ENCODE results near the gene NOS1AP. TPM values are rescaled to one million over a fixed set of nuclear protein-coding genes. Genes with fewer than 3 reads are reported as not detected.

The NOS1AP gene
- total RNA-seq, 5 donors from 2014 or later (not counting 1 experiment from before 2014, with no cell fraction given) = 0.07 to 0.16 (median 0.09) TPM; not detected in 2

- no peaks in the 10 kb centered on the region for H3K36me3 ChIP-seq (ENCODE audit: control insufficient read depth in 2 of 2, extremely low read depth in 1 of 2, insufficient read depth in 1 of 2, low read length in 1 of 2)
- Mint-ChIP-seq H3K27me3 (peaks cover 33 to 34% of the 10 kb centered on the region in 2 donors), H3K4me1 (no peaks in the 10 kb centered on the region), H3K4me3 (no peak overlapping the region), H3K36me3 (no peaks in the 10 kb centered on the region), H3K9me3 (no peaks in the 10 kb centered on the region), H3K27ac (no peak overlapping the region)
- WGBS (ENCODE audit: insufficient coverage) = 82% methylated on average over 2 of the region's 3 CpGs
- ATAC-seq (replicated peaks in 1 of 4) = no peak
- no peak overlapping the region for H3K4me3 ChIP-seq (ENCODE audit: control insufficient read depth in 1 of 2, extremely low read depth in 1 of 2, low read length in 1 of 2)
- H3K9me3 ChIP-seq = no peaks in the 10 kb centered on the region
- no peak for DNase-seq
- ChIA-PET CTCF (no interaction called here), POLR2A (no interaction called here)
- no peaks in the 10 kb centered on the region for H3K4me1 ChIP-seq (ENCODE audit: control insufficient read depth in 1 of 2, extremely low read depth in 1 of 2, insufficient read depth in 2 of 2, low read length in 2 of 2)
- peaks cover under 1 to 17% of the 10 kb centered on the region in 2 experiments for H3K27me3 ChIP-seq (replicated peaks in 1 of 2; ENCODE audit: control insufficient read depth in 2 of 2, extremely low read depth in 1 of 2, insufficient read depth in 2 of 2, low read length in 1 of 2)
- H3K27ac ChIP-seq (ENCODE audit: low read length) = no peak overlapping the region
These were observed 214.9 kb downstream of the NOS1AP start for GRCh38 chr1:162284206-162284955.

- H3K27ac ChIP-seq (ENCODE audit: low read length) = no peak overlapping the region
- peaks cover 0 to 17% of the 10 kb centered on the region in 2 experiments for H3K27me3 ChIP-seq (replicated peaks in 1 of 2; ENCODE audit: control insufficient read depth in 2 of 2, extremely low read depth in 1 of 2, insufficient read depth in 2 of 2, low read length in 1 of 2)
- Mint-ChIP-seq H3K27ac (no peak overlapping the region), H3K27me3 (peaks cover 30 to 31% of the 10 kb centered on the region in 2 donors), H3K9me3 (no peaks in the 10 kb centered on the region), H3K36me3 (no peaks in the 10 kb centered on the region), H3K4me3 (no peak overlapping the region), H3K4me1 (no peaks in the 10 kb centered on the region)
- ATAC-seq (replicated peaks in 1 of 4) (no peak), DNase-seq (no peak)
- POLR2A ChIA-PET = no interaction called here
- H3K4me3 ChIP-seq (ENCODE audit: control insufficient read depth in 1 of 2, extremely low read depth in 1 of 2, low read length in 1 of 2) = no peak overlapping the region
- WGBS (ENCODE audit: insufficient coverage) = 64% methylated on average over 2 of the region's 5 CpGs
- CTCF ChIA-PET = no interaction called here
- H3K4me1 ChIP-seq (ENCODE audit: control insufficient read depth in 1 of 2, extremely low read depth in 1 of 2, insufficient read depth in 2 of 2, low read length in 2 of 2) = no peaks in the 10 kb centered on the region
- no peaks in the 10 kb centered on the region for H3K9me3 ChIP-seq
- no peaks in the 10 kb centered on the region for H3K36me3 ChIP-seq (ENCODE audit: control insufficient read depth in 2 of 2, extremely low read depth in 1 of 2, insufficient read depth in 1 of 2, low read length in 1 of 2)
These were observed 215.7 kb downstream of the NOS1AP start for GRCh38 chr1:162285149-162285561.

- Histone ChIP-seq H3K36me3 (ENCODE audit: control insufficient read depth in 2 of 2, extremely low read depth in 1 of 2, insufficient read depth in 1 of 2, low read length in 1 of 2) (no peaks in the 10 kb centered on the region), H3K9me3 (no peaks in the 10 kb centered on the region), H3K4me3 (ENCODE audit: control insufficient read depth in 1 of 2, extremely low read depth in 1 of 2, low read length in 1 of 2) (no peak overlapping the region), H3K27ac (ENCODE audit: low read length) (no peak overlapping the region), H3K4me1 (ENCODE audit: control insufficient read depth in 1 of 2, extremely low read depth in 1 of 2, insufficient read depth in 2 of 2, low read length in 2 of 2) (no peaks in the 10 kb centered on the region), H3K27me3 (replicated peaks in 1 of 2; ENCODE audit: control insufficient read depth in 2 of 2, extremely low read depth in 1 of 2, insufficient read depth in 2 of 2, low read length in 1 of 2) (peaks cover 0 to 13% of the 10 kb centered on the region in 2 experiments)
- DNase-seq (no peak), ATAC-seq (replicated peaks in 1 of 4) (no peak)
- Mint-ChIP-seq H3K9me3 (no peaks in the 10 kb centered on the region), H3K4me3 (no peak overlapping the region), H3K27ac (no peak overlapping the region), H3K4me1 (no peaks in the 10 kb centered on the region), H3K27me3 (peaks cover 22 to 24% of the 10 kb centered on the region in 2 donors), H3K36me3 (no peaks in the 10 kb centered on the region)
- no CpG with 5 or more reads among the region's 1 CpG for WGBS (ENCODE audit: insufficient coverage)
- ChIA-PET CTCF (no interaction called here), POLR2A (no interaction called here)
These were observed 221.5 kb downstream of the NOS1AP start for GRCh38 chr1:162291000-162291399.

- H3K36me3 ChIP-seq (ENCODE audit: control insufficient read depth in 2 of 2, extremely low read depth in 1 of 2, insufficient read depth in 1 of 2, low read length in 1 of 2) = no peaks in the 10 kb centered on the region
- H3K27ac Mint-ChIP-seq = no peak overlapping the region
- H3K27ac ChIP-seq (ENCODE audit: low read length) = no peak overlapping the region
- DNase-seq (no peak), ATAC-seq (replicated peaks in 1 of 4) (no peak)
- H3K27me3 ChIP-seq (replicated peaks in 1 of 2; ENCODE audit: control insufficient read depth in 2 of 2, extremely low read depth in 1 of 2, insufficient read depth in 2 of 2, low read length in 1 of 2) = peaks cover 0 to 17% of the 10 kb centered on the region in 2 experiments
- no CpG with 5 or more reads among the region's 2 CpGs for WGBS (ENCODE audit: insufficient coverage)
- no peaks in the 10 kb centered on the region for H3K4me1 Mint-ChIP-seq
- CTCF ChIA-PET = no interaction called here
- POLR2A ChIA-PET = no interaction called here
- H3K9me3 Mint-ChIP-seq = no peaks in the 10 kb centered on the region
- H3K4me3 Mint-ChIP-seq = no peak overlapping the region
- H3K27me3 Mint-ChIP-seq = peaks cover 20 to 23% of the 10 kb centered on the region in 2 donors
- no peaks in the 10 kb centered on the region for H3K4me1 ChIP-seq (ENCODE audit: control insufficient read depth in 1 of 2, extremely low read depth in 1 of 2, insufficient read depth in 2 of 2, low read length in 2 of 2)
- H3K4me3 ChIP-seq (ENCODE audit: control insufficient read depth in 1 of 2, extremely low read depth in 1 of 2, low read length in 1 of 2) = no peak overlapping the region
- H3K36me3 Mint-ChIP-seq = no peaks in the 10 kb centered on the region
- H3K9me3 ChIP-seq = no peaks in the 10 kb centered on the region
These were observed 222.9 kb downstream of the NOS1AP start for GRCh38 chr1:162292422-162292849.

- Histone ChIP-seq H3K4me3 (ENCODE audit: control insufficient read depth in 1 of 2, extremely low read depth in 1 of 2, low read length in 1 of 2) (no peak overlapping the region), H3K27me3 (replicated peaks in 1 of 2; ENCODE audit: control insufficient read depth in 2 of 2, extremely low read depth in 1 of 2, insufficient read depth in 2 of 2, low read length in 1 of 2) (peaks cover 0 to 21% of the 10 kb centered on the region in 2 experiments), H3K9me3 (no peaks in the 10 kb centered on the region), H3K36me3 (ENCODE audit: control insufficient read depth in 2 of 2, extremely low read depth in 1 of 2, insufficient read depth in 1 of 2, low read length in 1 of 2) (no peaks in the 10 kb centered on the region), H3K27ac (ENCODE audit: low read length) (no peak overlapping the region), H3K4me1 (ENCODE audit: control insufficient read depth in 1 of 2, extremely low read depth in 1 of 2, insufficient read depth in 2 of 2, low read length in 2 of 2) (no peaks in the 10 kb centered on the region)
- H3K36me3 Mint-ChIP-seq = no peaks in the 10 kb centered on the region
- H3K4me1 Mint-ChIP-seq = no peaks in the 10 kb centered on the region
- CTCF ChIA-PET = no interaction called here
- H3K9me3 Mint-ChIP-seq = no peaks in the 10 kb centered on the region
- POLR2A ChIA-PET = no interaction called here
- WGBS (ENCODE audit: insufficient coverage) = no CpG with 5 or more reads among the region's 5 CpGs
- H3K27me3 Mint-ChIP-seq = peaks cover 23 to 28% of the 10 kb centered on the region in 2 donors
- DNase-seq (no peak), ATAC-seq (replicated peaks in 1 of 4) (no peak)
- no peak overlapping the region for H3K4me3 Mint-ChIP-seq
- H3K27ac Mint-ChIP-seq = no peak overlapping the region
These were observed 223.7 kb downstream of the NOS1AP start for GRCh38 chr1:162293073-162293692.

- no peak overlapping the region for H3K27ac ChIP-seq (ENCODE audit: low read length)
- H3K27me3 Mint-ChIP-seq = peaks cover 30 to 31% of the 10 kb centered on the region in 2 donors
- no peak for ATAC-seq (replicated peaks in 1 of 4)
- POLR2A ChIA-PET = no interaction called here
- peaks cover 0 to 23% of the 10 kb centered on the region in 2 experiments for H3K27me3 ChIP-seq (replicated peaks in 1 of 2; ENCODE audit: control insufficient read depth in 2 of 2, extremely low read depth in 1 of 2, insufficient read depth in 2 of 2, low read length in 1 of 2)
- H3K4me3 ChIP-seq (ENCODE audit: control insufficient read depth in 1 of 2, extremely low read depth in 1 of 2, low read length in 1 of 2) = no peak overlapping the region
- WGBS (ENCODE audit: insufficient coverage) = 71% methylated on average over 3 of the region's 3 CpGs
- H3K27ac Mint-ChIP-seq = no peak overlapping the region
- H3K4me1 Mint-ChIP-seq = no peaks in the 10 kb centered on the region
- no peak for DNase-seq
- H3K36me3 ChIP-seq (ENCODE audit: control insufficient read depth in 2 of 2, extremely low read depth in 1 of 2, insufficient read depth in 1 of 2, low read length in 1 of 2) = no peaks in the 10 kb centered on the region
- no peak overlapping the region for H3K4me3 Mint-ChIP-seq
- H3K9me3 ChIP-seq = no peaks in the 10 kb centered on the region
- no peaks in the 10 kb centered on the region for H3K4me1 ChIP-seq (ENCODE audit: control insufficient read depth in 1 of 2, extremely low read depth in 1 of 2, insufficient read depth in 2 of 2, low read length in 2 of 2)
- CTCF ChIA-PET = no interaction called here
- H3K9me3 Mint-ChIP-seq = no peaks in the 10 kb centered on the region
- H3K36me3 Mint-ChIP-seq = no peaks in the 10 kb centered on the region
These were observed 224.5 kb downstream of the NOS1AP start for GRCh38 chr1:162294015-162294414.

Data from T-cell (primary cell).